Retinal pigment epithelial cell (primary cell): ENCODE measurements around the gene DIDO1.

ENCODE experiments used
- DNase-seq: peaks from one replicate; pipeline ENCODE4 v3.0.0-alpha.2; 2010; ENCODE audit warnings: low read depth
- H3K4me3 ChIP-seq: 2 replicates; pipeline ENCODE4 v1.5.1; 2011; ENCODE audit warnings: mild to moderate bottlenecking, low read length, control low read depth, moderate library complexity
- CTCF ChIP-seq: conservative IDR thresholded peaks from 2 replicates; pipeline ENCODE4 v1.5.1; 2011; ENCODE audit warnings: low read depth, low read length, control low read depth, inconsistent platforms

DIDO1 gene

GRCh38 chr20:62947532-62948300, 21.4 kb upstream of the DIDO1 start:
- H3K4me3 ChIP-seq = no peak overlapping the region
- DNase-seq = no peak
- no peak for TF ChIP-seq CTCF

GRCh38 chr20:62946918-62947317, 20.6 kb upstream of the DIDO1 start:
- no peak for DNase-seq
- no peak overlapping the region for H3K4me3 ChIP-seq
- TF ChIP-seq CTCF = no peak

DNA sequence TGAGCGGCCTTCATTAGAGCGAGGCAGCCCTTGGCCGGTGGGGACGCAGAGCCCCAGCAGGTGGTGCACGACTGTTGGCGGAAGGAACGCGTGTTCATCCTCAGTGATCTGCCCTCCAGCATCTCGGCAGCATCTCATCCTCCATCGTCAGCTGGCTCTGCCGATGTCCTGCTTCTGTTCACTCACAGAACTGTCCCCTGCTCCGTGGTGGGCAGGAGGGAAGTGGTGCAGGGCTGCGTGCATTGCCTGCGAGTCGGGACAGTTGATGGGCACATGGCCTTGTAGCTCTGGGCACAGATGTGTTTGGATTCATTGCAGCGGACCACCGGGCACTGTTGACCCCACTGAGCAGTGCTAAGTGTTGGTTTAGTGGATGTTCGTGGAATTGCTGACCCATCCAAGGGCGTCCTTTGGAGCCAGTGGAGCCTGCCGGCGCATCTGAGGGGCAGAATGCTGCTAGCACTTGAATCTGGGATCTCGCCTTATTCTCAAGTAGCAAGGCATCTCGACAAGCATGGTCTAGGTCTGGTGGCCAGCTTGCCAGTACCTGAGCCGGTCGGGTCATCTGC, 19.6 kb upstream of the DIDO1 start:
- TF ChIP-seq CTCF = no peak
- no peak overlapping the region for H3K4me3 ChIP-seq
- no peak for DNase-seq

DNA sequence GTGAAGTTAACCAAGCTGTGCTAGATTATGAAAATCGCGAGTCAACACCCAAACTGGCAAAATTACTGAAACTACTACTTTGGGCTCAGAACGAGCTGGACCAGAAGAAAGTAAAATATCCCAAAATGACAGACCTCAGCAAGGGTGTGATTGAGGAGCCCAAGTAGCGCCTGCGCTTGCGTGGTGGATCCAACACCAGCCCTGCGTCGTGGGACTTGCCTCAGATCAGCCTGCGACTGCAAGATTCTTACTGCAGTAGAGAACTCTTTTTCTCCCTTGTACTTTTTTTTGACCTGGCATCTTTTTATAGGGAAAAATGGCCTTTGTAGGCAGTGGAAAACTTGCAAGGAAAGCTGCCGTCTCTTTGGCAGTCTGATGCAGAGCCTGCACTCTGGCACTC, 18.4 kb upstream of the DIDO1 start:
- no peak overlapping the region for H3K4me3 ChIP-seq
- DNase-seq = no peak
- TF ChIP-seq CTCF = no peak

DNA sequence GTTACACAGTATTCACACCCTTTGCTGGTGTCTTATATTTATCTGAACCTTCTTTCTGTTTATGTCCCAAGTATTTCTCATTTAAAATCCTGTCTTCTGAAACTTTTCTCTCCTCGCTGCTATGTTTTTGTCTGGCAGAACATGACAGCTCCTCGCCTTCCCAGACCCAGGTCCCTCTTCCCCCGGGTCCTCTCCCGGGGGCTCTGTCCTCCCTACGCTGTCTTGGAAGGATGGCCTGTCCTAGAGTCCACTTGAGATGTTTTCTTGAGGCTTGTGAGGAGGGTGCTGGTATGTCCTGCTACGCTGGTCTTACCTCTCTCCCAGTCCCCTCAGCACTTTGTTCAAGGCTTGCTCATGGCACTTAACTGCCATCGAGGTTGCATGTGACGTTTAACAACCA, 17.9 kb upstream of the DIDO1 start:
- DNase-seq = no peak
- H3K4me3 ChIP-seq = no peak overlapping the region
- TF ChIP-seq CTCF = no peak

GRCh38 chr20:62943396-62943795, 17.1 kb upstream of the DIDO1 start:
- no peak for DNase-seq
- H3K4me3 ChIP-seq = no peak overlapping the region
- TF ChIP-seq CTCF = no peak

GRCh38 chr20:62942456-62942855, 16.2 kb upstream of the DIDO1 start:
- DNase-seq = no peak
- TF ChIP-seq CTCF = no peak
- no peak overlapping the region for H3K4me3 ChIP-seq
